Measurements from ENCODE around the gene DEXI. TPM values are rescaled to one million over a fixed set of nuclear protein-coding genes. Genes with fewer than 3 reads are reported as not detected.

Gene DEXI
- polyA plus RNA-seq, 1 experiment, result 55.2 TPM

GRCh38 chr16:10980813-10981212, 38.5 kb upstream of the DEXI start:
- TF ChIP-seq CTCF (IDR thresholded peaks at IDR 0.05; ENCODE audit: insufficient read depth, low read depth, low read length), result no peak
- ChIA-PET POLR2A (no interaction called here), CTCF (interaction anchor here (0.9 to 2.9 kb wide), 4 partner anchors 17 to 424 kb away, joined by 3 to 18 read pairs (median 5); partner anchors contain the start of gene SOCS1)
- no peak for DNase-seq (ENCODE audit: low read depth)
- H3K4me3 ChIP-seq (ENCODE audit: low read depth, low read length), result no peak overlapping the region
- H3K36me3 ChIP-seq (ENCODE audit: control insufficient read depth, insufficient read depth, low read length), result peaks cover 6% of the 10 kb centered on the region
- no peaks in the 10 kb centered on the region for H3K27me3 ChIP-seq (ENCODE audit: control insufficient read depth, insufficient read depth, low read length)

- CTCF ChIA-PET, result interaction anchor here (0.9 to 2.9 kb wide), 4 partner anchors 16 to 425 kb away, joined by 3 to 18 read pairs (median 5); partner anchors contain the start of gene SOCS1
- POLR2A ChIA-PET, result no interaction called here
- no peaks in the 10 kb centered on the region for H3K27me3 ChIP-seq (ENCODE audit: control insufficient read depth, insufficient read depth, low read length)
- DNase-seq (ENCODE audit: low read depth), result peak; percentile 78
- peaks cover 6% of the 10 kb centered on the region for H3K36me3 ChIP-seq (ENCODE audit: control insufficient read depth, insufficient read depth, low read length)
- peak; percentile 16; the same call in 1 of the 2 replicates for TF ChIP-seq CTCF (IDR thresholded peaks at IDR 0.05; ENCODE audit: insufficient read depth, low read depth, low read length)
- H3K4me3 ChIP-seq (ENCODE audit: low read depth, low read length), result no peak overlapping the region
Observed at GRCh38 chr16:10979717-10980601, 37.7 kb upstream of the DEXI start.

DNA sequence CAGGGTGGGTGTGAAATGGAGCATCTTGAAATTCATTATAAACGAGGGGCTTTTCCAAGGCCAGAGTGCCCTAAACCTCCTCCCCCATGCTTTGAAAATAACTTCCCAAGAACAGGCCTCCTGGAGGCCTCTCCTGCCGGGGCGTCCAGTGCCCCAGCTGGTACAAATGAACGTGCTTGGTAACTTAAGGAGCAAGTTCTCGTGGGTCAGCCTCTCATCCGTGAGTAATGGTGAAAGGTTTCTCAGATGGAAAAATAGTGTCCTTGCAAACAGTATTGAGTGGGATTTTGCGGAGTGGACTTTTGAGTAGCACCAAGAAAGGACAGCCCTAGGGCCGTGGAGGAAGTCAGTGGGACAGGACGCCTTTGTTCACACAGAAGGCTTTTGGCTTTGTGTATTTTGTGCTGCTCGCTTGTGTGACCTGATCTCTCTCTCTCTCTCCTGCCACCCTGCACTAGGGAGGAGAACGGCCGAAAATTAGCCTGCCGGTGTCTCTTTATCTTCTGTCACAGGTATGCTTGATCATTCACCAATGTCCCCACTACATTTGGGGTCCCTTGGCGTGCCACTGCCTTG, 36.7 kb upstream of the DEXI start:
- no peak for DNase-seq (ENCODE audit: low read depth)
- no peak for TF ChIP-seq CTCF (IDR thresholded peaks at IDR 0.05; ENCODE audit: insufficient read depth, low read depth, low read length)
- no peak overlapping the region for H3K4me3 ChIP-seq (ENCODE audit: low read depth, low read length)
- ChIA-PET POLR2A (no interaction called here), CTCF (interaction anchor here (1.9 to 2.9 kb wide), 2 partner anchors 15 to 278 kb away, joined by 4 to 18 read pairs; partner anchors contain the start of gene SOCS1)
- peaks cover 6% of the 10 kb centered on the region for H3K36me3 ChIP-seq (ENCODE audit: control insufficient read depth, insufficient read depth, low read length)
- H3K27me3 ChIP-seq (ENCODE audit: control insufficient read depth, insufficient read depth, low read length), result no peaks in the 10 kb centered on the region

- POLR2A ChIA-PET, result no interaction called here
- Histone ChIP-seq H3K27me3 (ENCODE audit: control insufficient read depth, insufficient read depth, low read length) (no peaks in the 10 kb centered on the region), H3K4me3 (ENCODE audit: low read depth, low read length) (no peak overlapping the region), H3K36me3 (ENCODE audit: control insufficient read depth, insufficient read depth, low read length) (peaks cover 8% of the 10 kb centered on the region)
- DNase-seq (ENCODE audit: low read depth), result no peak
- no peak for TF ChIP-seq CTCF (IDR thresholded peaks at IDR 0.05; ENCODE audit: insufficient read depth, low read depth, low read length)
- CTCF ChIA-PET, result interaction anchor here (1.9 to 2.9 kb wide), 2 partner anchors 14 to 278 kb away, joined by 4 to 18 read pairs; partner anchors contain the start of gene SOCS1
Observed at GRCh38 chr16:10978124-10978523, 35.9 kb upstream of the DEXI start.

DNA sequence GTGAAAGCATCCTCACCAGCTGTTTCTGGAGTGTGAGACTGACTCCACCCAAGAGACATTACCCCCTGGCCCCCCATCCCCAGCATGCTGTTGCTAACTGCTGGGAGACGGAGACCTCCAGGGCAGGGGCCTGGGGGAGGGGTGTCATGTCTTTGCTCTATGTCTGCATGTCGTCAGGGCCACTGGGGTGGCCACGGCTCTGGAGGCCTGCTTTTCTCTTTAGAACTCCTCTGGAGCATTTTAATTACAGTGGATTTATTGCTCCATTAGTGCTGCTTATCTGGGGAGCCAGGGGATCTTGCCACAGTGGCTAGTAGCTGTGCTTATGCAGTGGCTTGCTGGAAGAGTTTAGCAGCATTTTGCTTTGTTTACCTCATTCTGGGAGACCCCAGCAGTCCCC, 34.4 kb upstream of the DEXI start:
- peaks cover 10% of the 10 kb centered on the region for H3K36me3 ChIP-seq (ENCODE audit: control insufficient read depth, insufficient read depth, low read length)
- ChIA-PET CTCF (interaction anchor here (1.4 to 2.0 kb wide), 3 partner anchors 9 to 279 kb away, joined by 5 to 11 read pairs (median 5); partner anchors contain the start of gene SOCS1), POLR2A (interaction anchor here (0.6 kb wide), 1 partner anchor 280 kb away, joined by 5 read pairs; the partner anchor contains the start of gene SOCS1)
- H3K27me3 ChIP-seq (ENCODE audit: control insufficient read depth, insufficient read depth, low read length), result no peaks in the 10 kb centered on the region
- no peak for DNase-seq (ENCODE audit: low read depth)
- no peak for TF ChIP-seq CTCF (IDR thresholded peaks at IDR 0.05; ENCODE audit: insufficient read depth, low read depth, low read length)
- H3K4me3 ChIP-seq (ENCODE audit: low read depth, low read length), result no peak overlapping the region
